Measurements from ENCODE around the gene PAIP2.

GRCh38 chr5:139396691-139397090 is 55.0 kb downstream of the PAIP2 start:
- TF ChIP-seq CTCF (conservative IDR thresholded peaks at IDR 0.05; ENCODE audit: low read length) (no peak), EZH2phosphoT487 (IDR thresholded peaks at IDR 0.05; ENCODE audit: borderline replicate concordance) (no peak)

Measured in Loucy (cell line).